VCaP (cell line): Measurements from ENCODE around the gene PARP3.
A peak's percentile ranks its signal among the peaks of the same experiment; 100 is the strongest.

ENCODE experiments used
- H3K27ac ChIP-seq: fragments of 450-650 bp; 2 replicates; pipeline ENCODE4 v1.5.1; 2017
- CTCF ChIP-seq: fragments of 450-650 bp; conservative IDR thresholded peaks from 2 replicates; pipeline ENCODE4 v1.5.1; 2017; ENCODE audit warnings: mild to moderate bottlenecking, moderate library complexity

Gene PARP3

GRCh38 chr3:51955893-51956770, 14.0 kb downstream of the PARP3 start:
- TF ChIP-seq CTCF: peak; percentile 59
- peak overlapping the region; percentile 59 for H3K27ac ChIP-seq

GRCh38 chr3:51957520-51958205, 15.5 kb downstream of the PARP3 start:
- no peak overlapping the region for H3K27ac ChIP-seq
- no peak for TF ChIP-seq CTCF

GRCh38 chr3:51958603-51959521, 16.7 kb downstream of the PARP3 start:
- no peak overlapping the region for H3K27ac ChIP-seq
- TF ChIP-seq CTCF: no peak

- H3K27ac ChIP-seq: no peak overlapping the region
- no peak for TF ChIP-seq CTCF
Measured at GRCh38 chr3:51959651-51960050, 17.5 kb downstream of the PARP3 start.

- no peak for TF ChIP-seq CTCF
- no peak overlapping the region for H3K27ac ChIP-seq
Measured at GRCh38 chr3:51960386-51960785, 18.2 kb downstream of the PARP3 start.

GRCh38 chr3:51961011-51961410, 18.8 kb downstream of the PARP3 start:
- TF ChIP-seq CTCF: no peak
- H3K27ac ChIP-seq: no peak overlapping the region
